Inflammatory macrophage treated with lipopolysaccharide for 4 hours (primary cell): ENCODE results near the gene GRIK5.
"Not testable (repeated sequence)": the region's sequence is repeated elsewhere in the genome, so short reads cannot be mapped to it uniquely, and the experiment has no call there.

Experiments
- DNase-seq: peaks from one replicate; pipeline ENCODE4 v3.0.0-alpha.2; 2020

GRIK5 gene

DNA sequence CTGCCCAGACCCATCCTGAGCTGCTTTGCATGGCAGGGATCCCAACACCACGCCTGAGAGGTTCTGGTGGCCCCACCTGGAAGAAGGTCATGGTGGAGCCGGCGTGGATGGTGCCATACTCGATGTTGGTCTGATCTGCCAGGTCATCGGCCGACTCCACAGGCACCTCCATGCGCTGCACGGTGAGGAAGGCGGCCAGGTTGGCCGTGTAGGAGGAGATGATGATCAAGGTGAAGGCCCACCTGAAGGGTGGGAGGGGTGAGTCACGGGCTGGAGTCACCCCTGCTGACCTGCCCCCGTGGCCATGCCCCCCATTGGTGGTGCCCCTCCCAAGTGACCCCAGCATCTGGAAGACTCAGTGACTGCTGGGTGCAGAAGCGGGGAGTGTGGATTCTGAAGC lies 63.4 kb downstream of the GRIK5 start:
- DNase-seq = no peak

DNA sequence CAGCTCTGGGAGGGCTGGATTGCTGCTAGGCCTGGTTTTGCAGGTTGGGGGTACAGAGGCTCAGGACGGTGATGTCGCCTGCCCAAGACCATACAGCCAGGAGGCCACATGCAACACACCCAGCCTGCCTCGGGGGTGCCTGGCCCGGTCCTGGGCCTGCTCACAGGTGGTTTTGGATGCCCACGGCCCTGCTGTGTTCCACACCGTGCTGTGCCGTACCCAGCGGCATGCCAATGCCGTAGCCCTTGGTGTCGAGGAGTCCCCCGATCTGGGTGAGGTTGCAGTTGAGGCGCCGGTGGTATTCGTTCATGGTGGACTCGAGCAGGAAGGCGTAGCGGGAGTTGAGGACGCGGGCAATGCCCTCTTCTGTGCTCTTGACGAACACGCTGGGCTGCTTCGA lies 64.5 kb downstream of the GRIK5 start:
- DNase-seq = no peak

DNA sequence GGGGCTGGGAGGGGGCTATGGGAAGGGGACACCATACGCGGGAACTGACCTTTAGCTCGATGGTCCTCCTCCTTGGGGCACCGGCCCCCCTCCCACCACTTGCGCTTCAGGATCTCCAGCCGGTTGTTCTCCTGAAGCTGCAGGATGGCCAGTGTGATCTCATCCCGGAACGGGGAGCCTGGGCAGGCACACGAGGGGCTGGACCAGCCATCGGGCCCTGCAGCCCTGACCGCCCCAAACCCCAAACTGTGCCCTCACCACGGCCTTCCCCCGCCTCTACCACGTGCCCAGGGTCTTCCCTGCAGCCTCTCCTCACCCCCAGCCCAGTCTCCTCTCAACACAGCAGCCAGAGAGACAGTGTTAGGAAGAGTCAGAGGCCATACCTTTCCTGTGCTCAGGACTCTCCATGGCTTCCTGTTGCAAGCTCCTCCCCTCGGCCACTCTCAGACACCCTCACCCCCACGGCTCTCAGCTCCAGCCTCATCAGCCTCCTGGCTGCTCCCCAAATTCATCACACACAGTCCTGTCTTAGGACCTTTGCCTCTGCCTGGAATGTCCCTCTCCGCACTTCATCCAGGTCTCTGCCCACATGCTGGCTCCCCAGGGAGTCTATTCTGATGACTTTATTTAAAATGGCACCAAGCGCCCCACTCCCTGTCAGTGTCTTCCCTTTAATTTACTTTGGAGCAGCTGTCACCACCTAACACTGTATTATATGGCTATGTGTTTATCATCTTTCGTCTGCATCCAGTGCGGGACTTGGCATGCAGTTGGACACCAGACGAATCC lies 66.3 kb downstream of the GRIK5 start:
- DNase-seq = no peak

DNA sequence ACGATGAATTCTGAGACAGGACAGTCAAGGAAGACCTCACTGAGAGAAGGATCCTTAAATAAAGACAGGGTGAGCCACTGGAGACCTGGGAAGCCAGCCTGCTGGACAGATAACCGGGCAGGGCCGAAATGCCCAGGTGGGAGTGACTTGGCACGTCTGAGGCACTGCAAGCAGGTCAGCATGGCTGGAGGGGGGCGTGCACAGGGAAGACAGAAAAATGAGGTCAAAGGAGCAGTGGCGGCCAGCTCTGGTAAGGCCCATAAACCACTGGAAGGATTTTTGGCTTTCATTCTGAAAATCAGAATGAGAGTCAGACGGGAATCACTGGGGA lies 70.2 kb downstream of the GRIK5 start:
- DNase-seq = no peak

DNA sequence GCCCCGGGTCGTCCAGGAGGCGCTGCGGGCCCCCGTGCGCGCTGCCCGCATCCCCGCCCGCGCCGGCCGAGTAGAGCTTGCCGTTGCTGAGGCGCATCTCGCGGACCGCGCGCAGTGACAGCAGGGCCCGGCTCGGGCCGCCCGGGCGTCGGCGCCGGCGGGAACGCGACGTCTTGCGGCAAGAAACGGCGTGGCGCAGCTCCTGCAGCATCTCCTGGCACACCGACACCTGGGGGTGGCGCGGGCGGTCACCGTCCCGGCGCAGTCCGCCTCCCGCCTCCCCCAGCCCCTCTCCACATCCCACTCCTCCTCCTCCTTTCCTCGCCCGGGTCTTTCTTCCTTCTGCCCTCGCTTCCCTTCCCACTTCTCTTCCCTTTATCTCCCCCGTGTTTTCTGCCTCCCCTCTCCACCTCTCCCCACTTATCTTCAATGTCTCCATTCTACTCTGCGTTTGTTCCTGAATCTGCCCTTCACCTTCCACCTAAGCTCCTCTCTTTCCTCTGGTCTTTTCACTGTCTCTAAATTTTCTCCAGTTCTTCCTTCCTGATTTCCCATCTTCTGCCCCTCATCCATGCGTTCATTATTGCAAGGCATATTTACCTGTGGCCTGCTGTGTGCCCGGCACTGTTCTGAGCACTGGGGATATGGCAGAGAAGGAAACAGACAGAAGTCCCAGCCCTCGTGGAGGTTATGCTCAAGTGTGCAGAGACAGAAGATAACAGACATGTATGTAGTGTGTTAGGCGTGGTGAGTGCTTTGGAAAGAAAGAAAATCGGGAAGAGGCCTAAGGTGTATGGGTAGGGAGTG lies 70.7 kb downstream of the GRIK5 start:
- no peak for DNase-seq

DNA sequence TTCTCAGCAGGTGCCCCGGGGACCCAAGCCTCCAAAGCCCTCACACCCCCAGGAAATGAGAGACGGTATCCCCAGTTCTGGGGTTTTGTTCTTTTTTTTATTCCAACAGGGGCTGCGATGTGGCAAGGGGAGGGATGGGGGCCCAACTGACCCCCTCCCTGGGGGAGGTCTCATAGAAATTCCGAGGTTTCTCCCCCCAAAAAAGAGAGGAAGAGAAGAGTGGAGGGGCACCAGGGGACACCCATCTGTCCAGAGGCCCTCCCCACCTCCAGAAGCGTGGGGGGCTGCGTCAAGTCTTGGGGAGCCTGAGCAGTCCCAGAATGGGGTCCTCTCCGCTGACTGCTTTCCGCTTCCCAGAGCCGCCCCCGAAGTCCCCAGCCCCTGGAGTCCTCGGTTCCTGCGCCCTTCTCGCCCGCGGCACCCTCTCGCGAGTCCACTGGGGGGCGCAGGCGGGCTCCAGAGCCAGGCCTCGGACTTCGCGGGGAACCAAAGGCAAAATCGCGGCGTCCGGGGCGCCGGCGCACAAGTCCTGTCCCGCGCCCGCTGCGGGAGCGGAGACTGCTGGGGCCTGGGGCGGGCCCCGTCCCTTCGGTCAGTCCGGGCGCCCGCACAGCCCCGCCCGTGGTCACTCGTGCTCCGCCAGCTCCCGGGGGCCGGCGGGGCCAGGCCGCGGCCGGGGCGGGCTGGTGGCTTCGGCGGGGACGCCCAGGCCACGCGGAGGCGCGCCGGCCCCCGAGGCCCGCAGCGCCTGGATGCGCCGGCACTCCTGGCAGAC lies 71.6 kb downstream of the GRIK5 start:
- no peak for DNase-seq

DNA sequence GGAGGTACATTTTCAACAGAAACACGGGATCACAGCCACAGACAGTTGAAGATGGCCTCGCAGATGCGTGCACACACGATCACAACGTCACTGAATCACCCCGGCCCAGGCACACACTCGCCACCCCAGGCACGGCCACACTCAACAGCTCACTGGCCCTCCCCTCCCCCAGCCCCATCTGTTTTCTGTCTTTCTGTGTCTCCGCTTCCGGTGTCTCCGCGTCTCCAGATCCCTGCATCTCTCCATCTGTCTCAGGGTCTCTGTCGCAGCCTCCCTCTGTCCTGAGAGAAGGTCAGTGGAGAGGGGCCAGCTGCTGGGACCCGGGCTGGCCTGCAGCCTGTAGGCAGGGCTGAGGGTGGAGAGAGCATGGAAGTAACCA lies 72.2 kb downstream of the GRIK5 start:
- no peak for DNase-seq

DNA sequence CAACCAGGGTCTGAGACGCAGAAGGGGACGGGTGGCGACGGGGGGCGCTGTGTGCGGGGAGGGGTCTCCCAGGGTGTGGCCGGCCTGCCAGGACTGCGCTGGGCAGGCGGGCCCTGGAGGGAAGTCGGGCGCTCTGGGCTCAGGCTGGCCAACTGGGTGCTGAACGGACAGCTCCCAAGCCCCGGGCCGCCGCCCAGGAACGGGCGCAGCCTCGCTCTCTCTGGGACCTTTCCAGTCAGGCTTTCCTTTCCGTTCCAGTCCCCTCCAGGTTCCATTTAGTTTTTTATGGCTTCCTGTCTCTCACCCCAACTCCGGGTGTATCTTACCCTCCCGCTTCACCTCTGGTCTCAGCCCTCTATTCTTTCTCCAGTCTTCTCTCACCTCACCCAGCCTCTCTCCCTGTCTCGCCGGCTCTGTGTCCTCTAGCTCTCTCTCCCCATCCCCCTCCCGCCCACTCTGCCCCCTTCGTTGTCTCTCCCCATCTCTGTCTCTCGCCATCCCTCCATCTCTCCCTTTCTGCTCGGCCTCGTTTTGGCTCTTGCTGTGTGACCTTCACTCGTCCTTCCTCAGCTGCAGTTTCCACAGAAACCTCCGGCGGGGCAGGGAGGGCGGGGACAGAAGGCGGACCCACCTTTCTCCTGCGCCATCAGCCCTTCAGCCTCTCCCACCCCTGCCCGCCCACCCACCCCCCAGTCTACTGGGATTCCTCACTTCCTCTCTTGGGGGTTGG lies 72.7 kb downstream of the GRIK5 start:
- DNase-seq = peak; percentile 23

DNA sequence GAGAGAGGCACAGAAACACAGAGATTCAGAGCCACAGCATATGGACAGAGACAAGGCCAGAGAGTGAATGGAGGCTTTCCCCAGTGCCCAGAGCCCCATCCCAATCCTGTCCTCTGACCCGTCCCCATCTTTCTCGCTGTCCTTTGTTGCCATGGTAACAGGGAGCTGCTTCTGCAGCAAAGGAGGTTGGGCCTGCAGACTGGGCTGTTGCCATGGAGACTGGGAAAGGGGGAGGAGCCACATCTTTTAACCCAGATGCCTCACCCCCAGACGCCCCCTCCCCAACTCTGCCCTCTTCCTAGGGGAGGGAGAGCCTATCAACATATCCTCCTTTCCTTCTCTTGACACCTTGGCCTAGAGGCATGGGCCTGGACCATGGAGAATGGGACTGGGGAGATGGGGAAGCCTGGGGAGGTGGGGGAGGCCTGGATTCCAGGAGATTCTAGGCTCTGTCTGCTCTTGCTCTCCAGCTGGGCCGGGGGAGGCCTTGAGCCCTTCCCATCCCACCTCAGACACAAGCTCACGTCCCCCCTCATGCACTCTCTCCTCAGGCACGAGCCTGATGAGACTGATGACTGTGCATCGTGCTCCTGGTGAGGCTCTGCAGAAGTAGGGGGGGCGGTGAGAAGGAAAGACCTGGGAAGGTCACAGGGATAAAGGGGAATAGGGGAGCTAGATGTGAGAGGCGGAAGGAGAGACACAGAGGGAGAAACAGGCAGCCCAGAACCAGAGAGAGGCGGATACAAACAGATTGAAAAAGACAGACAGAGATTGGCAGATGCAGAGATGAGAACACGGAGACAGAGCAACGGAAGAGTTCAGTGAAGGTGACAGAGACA lies 73.8 kb downstream of the GRIK5 start:
- no peak for DNase-seq

DNA sequence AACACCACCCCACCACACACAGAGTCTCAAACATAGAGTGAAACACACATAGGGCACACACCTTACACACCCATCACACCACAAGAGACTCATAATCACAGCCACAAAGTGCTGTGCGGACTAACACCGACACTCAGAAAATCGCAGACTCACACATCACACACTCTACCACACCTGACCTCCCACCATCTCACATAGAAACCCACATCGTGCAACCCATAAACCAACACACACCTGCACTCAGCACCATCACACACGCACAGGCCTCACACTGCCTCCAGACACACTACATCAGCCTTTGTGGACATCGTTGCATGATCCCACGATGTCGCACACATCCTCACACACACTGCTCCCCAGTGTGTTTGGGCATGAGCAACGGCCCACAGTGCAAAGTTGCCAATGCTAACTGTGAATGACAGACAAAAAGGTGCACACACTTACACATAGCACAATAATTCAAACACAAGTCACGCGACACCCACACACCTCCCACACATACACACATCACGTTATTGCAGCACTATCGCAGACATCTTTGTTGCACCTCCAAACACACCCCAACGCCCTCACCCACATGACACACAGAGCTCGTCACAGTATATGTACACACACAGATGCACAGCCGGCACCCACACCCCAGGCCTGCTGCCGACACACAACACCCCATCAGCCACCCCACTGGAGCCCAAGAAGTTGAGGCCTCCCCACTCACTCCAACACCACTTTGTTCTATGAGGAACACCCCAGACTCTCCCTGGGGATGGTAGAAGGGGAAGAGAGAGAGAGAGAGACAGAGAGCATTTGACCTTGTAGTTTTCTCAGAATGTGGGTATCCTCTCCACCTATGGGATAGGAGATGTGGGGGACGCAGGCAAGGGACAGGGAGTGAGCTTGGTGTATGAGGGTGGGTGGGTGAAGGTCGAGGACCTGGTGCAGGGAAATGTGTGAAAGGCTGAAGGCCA lies 74.7 kb downstream of the GRIK5 start:
- no peak for DNase-seq

DNA sequence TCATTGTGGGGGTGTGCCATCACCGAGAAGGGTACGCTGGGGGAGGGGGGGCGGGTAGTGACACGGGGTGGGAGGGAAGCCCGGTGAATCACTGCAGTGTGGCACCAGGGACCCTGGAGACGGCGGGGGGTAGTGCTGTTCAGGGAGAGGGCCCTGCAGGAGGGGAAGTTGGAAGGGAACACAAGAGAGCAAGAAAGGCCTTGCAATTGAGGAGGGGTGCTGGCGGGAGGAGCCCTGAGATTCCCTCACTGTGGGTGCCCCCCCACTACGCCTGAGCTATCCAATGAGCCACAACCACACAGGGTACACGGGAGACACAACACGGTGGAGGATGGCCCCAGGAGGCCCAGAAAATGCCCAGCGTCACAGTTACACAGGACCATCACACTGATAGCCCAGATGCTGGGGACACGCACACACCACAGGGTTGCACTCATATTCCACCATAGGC lies 75.5 kb downstream of the GRIK5 start:
- DNase-seq = no peak

DNA sequence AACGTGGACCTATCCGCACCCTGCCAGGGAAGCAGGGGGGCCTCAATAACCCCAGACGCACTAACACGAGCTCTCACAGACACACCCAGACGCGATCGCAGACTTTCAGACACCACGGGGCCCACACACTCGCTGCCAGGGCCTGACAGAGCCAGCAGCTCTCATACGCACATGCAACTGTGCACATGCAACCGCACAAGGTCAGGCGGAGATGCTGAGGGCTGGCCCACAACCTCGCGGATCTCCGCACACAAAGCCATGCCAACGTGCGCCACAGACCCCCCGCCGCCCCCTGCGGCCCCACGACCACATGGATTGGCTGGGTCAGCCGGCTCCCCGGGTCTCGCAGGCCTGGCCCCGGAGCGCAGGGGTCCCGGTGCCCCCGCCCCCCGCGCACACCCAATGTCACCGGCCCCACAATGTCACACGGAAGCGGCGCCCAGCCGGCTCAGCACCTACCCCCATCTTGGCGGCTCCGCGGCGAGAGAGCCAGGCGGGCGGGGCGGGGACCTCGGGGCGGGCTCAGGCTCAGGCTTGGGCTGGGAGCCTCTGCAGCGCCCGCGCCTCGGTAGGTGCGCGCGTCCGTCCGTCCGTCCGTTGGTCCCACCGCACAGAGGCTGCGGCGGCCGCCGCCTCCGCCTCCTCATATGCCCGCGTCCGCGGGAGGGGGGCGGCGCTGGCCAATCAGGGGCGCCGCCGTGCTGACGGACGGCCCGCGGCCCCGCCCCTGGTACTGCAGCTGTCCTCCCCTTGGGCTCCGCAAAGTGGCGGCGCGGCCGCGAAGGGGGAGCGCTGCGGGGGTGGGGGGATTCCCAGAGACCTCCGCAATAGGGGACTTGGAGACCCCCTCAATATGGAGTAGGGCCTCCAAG lies 76.2 kb downstream of the GRIK5 start, which contains the start of gene ATP1A3:
Gene ATP1A3 (minus strand): TSS at position 619 of the 872 bp plus-strand sequence. CDS start 154 bp downstream, at position 465.
- peak; percentile 39 for DNase-seq

DNA sequence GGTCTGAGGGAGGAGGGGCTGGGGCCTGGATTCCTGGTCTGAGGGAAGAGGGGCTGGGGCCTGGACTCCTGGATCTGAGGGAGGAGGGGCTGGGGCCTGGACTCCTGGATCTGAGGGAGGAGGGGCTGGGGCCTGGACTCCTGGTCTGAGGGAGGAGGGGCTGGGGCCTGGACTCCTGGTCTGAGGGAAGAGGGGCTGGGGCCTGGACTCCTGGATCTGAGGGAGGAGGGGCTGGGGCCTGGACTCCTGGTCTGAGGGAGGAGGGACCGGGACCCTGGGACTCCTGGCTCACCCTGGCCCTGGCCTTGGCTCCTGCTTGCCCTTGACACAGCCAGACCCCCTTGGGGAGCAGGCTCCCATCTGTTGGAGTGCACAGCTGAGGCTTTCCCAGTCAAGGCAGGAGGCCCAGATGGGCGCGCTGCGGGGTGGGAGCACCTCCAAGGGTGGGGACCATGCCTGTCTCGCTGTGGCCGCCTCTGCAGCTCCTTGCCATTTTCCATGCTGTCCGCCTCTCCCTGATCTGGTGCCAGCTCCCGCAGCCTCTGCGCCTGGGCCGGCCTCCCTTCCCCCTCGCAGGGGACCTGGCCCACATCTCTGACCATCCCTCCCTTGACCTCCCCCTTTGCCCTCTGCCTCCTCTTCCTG lies 78.0 kb downstream of the GRIK5 start:
- DNase-seq = not testable (repeated sequence)

DNA sequence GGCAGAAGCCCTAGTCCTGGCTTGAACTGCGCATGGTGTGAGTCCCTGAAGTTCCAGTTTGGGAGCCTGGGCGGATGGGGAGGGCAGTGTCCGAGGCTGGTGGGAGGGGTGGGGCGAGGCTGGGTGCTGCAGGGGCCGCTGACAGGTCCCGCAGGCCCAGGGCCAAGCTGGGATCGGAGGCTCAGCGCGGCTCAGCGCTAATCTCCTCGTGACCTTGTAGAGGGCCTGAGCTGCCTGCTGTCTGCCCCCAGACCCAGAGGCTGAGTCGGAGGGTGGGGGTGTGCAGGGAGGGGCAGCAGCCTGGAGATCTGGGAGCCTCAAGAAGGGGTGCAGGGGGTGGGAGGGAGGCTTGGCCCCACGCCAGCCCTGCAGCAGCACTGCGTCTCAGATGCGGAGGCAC lies 79.0 kb downstream of the GRIK5 start:
- no peak for DNase-seq

DNA sequence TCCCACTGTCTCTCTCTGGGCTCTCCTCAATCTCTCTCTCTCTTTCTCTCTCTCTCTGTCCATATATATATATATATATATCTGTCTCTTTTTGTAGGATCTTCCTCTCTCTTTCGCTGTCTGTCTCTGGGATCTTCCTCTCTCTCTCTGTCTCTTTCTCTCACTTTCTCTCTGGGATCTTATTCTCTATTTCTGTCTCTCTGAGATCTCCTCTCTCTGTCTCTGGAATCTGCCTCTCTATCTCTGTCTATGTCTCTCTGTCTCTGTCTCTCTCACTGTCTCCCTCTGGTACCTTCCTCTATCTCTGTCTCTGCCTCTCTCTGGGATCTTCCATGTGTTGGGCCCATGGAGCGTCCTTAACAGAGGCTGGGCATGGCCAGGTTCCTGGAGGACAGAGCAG lies 79.4 kb downstream of the GRIK5 start:
- no peak for DNase-seq

DNA sequence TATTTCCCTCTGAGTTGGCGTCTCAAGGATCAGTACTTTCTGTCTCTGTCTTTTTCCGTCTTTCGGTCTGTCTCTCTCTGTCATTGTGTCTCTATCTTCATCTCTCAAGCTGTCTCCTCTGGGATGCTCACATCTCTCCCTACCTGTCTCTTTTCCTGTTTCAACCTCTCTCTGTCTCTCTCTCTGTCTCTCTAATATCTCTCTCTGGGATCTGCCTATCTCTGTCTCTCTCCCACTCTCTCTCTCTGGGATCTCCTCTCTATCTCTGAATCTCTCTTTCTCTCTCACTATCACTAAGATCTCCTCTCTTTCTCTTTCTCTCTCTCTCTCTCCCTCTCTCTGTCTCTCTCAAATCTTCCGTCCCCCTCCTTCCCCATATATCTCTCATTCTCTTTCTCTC lies 80.0 kb downstream of the GRIK5 start:
- no peak for DNase-seq

DNA sequence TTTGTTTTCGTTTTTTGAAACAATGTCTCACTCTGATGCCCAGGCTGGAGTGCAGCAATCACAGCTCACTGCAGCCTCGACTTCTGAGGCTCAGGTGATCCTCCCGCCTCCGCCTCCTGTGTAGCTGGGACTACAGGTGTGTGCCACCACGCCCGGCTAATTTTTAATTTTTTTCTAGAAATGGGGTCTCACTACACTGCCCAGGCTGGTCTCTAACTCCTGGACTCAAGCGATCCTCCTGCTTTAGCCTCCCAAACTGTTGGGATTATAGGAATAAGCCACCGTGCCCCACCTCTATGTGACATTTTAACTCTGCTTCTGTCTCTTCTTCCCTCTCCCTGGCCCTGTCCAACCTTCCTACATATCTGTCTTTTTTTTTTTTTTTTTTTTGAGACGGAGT lies 81.1 kb downstream of the GRIK5 start:
- DNase-seq = no peak

DNA sequence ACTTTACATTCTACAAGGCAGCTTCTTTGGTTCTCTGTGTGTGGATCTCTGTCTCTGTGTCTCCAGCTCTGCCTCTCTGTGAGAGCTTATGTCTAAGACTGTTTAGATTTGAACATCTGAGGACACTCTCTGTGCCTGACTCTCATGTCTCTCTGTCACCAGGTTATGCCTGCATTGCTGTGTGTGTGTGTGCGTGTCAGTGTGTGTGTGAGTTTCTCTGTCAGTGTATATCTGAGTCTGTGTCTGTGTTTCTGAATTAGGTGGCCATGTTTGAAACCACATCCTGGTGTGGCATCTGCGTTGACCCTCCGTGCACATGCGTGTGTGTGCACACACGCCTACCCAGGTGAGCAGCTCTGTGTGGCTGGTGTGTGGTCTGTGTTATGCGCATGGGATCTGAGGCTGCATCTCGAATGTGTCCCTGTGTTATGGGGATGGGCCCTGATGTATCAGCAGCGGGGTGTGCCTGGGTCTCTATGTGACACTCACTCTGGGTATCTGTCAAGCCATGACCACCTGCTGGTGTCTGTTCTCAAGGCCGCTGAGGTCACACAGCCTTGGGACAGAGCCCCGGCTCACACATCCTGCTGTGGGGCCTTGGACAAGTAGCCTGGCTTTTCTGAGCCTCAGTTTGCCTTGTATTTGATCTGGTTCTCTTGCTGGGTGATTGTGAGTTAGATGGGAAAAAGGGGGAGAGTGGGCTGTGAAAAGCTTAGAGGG lies 82.7 kb downstream of the GRIK5 start:
- no peak for DNase-seq
